ENCODE data around the gene EDEM3.

Gene EDEM3

DNA sequence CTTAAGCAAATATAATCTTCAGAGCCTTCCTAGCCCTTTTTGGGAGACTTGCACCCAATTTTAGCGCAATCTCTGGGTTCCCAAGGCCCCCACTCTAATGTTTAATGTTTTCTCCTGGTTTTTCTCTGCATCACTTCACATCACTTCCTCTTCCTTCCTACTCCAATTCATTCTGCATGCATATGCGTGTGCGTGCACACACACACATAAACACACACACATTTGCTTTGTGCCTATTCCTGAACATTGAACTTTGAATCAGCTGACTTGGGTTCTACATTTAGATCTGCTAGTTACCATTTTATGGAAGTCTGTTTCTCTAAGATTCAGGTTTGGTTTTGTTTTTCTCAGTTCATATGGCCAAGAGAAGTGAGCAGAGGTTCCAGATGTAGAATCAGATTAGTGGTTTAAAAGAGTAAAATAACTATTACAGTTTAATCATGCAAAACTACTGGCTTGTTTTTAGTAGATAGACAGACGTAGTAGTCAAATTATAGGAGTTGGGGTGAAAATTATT, 7.4 kb upstream of the EDEM3 start:
- peaks cover 0 to 12% (median 4%) of the 10 kb centered on the region in 10 experiments; a peak in 5 of 20 replicates for H3K4me1 ChIP-seq
- TF ChIP-seq Cebpa-rat (IDR thresholded peaks at IDR 0.05), result no peak

DNA sequence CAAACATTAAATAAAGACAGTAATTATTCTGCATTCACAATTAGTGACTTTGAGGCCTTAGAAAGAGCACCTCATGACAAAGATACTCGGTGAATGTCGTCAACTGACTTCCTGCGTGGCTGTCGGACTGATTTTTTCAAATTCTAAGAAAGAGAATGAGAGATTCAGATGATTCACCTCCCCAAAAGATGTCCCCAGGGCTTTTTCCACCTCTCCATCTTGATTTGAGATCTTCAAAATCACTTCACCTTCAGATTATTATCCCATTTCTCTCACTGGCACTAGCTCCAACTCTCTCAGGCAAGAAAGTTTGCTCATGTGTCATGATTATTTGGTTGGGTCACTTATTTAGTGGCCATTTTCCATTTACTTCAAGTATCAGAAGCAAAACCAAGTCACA, 5.0 kb upstream of the EDEM3 start:
- Histone ChIP-seq H3K27ac (no peak overlapping the region), H3K9ac (no peak overlapping the region), H3K4me2 (no peak overlapping the region), H3K36me3 (no peaks in the 10 kb centered on the region), H3K4me1 (peaks cover 0 to 19% (median 10%) of the 10 kb centered on the region in 10 experiments; a peak in 15 of 20 replicates), H3K27me3 (no peaks in the 10 kb centered on the region), H3K9me3 (replicated peaks in 1 of 11) (peaks cover 0 to 9% (median 0%) of the 10 kb centered on the region in 11 experiments; a peak in 7 of 22 replicates), H4K20me1 (no peaks in the 10 kb centered on the region), H3K4me3 (no peak overlapping the region)
- no peak for TF ChIP-seq Cebpa-rat (IDR thresholded peaks at IDR 0.05)

More for the DNA sequence above, 7.4 kb upstream of the EDEM3 start:
- Histone ChIP-seq H3K4me2 (peak overlapping the region in 6 of 11 experiments; percentile 4 to 72 (median 35); a peak in 6 of 22 replicates), H3K9ac (no peak overlapping the region), H3K27me3 (no peaks in the 10 kb centered on the region), H3K9me3 (replicated peaks in 1 of 11) (peaks cover 0 to 9% (median 0%) of the 10 kb centered on the region in 11 experiments; a peak in 7 of 22 replicates), H3K36me3 (no peaks in the 10 kb centered on the region), H3K4me3 (no peak overlapping the region), H4K20me1 (no peaks in the 10 kb centered on the region), H3K27ac (no peak overlapping the region)

DNA sequence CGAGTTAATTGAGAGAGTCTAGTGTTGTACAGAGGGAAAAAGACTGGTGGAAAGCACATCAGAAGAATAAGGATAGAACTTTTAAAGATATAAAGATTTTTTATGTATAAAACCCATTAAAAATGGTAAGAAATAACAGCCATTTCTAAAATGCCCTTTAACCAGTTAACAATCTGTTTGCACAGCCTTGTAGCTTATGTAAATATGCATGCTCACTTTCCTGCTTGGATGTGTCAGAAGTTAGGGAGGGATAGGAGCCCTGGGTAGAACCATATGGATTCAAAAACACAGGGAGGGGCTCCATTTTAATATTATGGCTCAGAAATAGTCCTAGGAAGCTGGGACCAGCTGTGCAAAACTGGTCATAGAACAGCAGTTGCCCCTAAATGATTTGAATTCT, 4.5 kb upstream of the EDEM3 start:
- no peak overlapping the region for H3K27ac ChIP-seq
- H3K9ac ChIP-seq, result no peak overlapping the region
- no peak overlapping the region for H3K4me3 ChIP-seq
- peaks cover 0 to 19% (median 10%) of the 10 kb centered on the region in 10 experiments; a peak in 15 of 20 replicates for H3K4me1 ChIP-seq
- no peak overlapping the region for H3K4me2 ChIP-seq
- TF ChIP-seq Cebpa-rat (IDR thresholded peaks at IDR 0.05), result no peak
- H3K9me3 ChIP-seq (replicated peaks in 1 of 11), result peaks cover 0 to 9% (median 0%) of the 10 kb centered on the region in 11 experiments; a peak in 7 of 22 replicates
- no peaks in the 10 kb centered on the region for H3K27me3 ChIP-seq
- H4K20me1 ChIP-seq, result no peaks in the 10 kb centered on the region; a peak in 1 of 22 replicates
- no peaks in the 10 kb centered on the region for H3K36me3 ChIP-seq

DNA sequence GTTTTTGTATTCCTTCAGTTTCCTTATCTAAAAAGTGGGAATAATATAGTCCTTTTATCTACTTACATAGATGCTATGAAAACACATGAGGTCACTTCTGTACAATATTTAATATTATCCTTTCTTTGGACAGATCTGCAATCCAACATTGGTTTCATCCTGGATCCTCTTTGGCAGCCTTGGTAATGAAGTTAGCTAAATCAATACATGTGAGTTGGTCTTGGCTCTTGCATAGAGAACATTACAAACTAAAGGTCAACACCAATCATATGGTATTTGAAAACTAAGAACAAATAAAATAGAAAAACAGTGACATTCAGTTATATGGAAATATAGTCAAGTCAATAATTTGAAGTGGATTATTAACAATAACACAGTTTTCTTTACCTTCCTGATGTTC, 3.2 kb upstream of the EDEM3 start:
- no peaks in the 10 kb centered on the region for H3K27me3 ChIP-seq
- no peak overlapping the region for H3K9ac ChIP-seq
- H3K4me1 ChIP-seq, result peaks cover 5 to 24% (median 16%) of the 10 kb centered on the region in 10 experiments; a peak in 19 of 20 replicates
- TF ChIP-seq Cebpa-rat (IDR thresholded peaks at IDR 0.05), result no peak
- H3K9me3 ChIP-seq (replicated peaks in 1 of 11), result no peaks in the 10 kb centered on the region
- no peak overlapping the region for H3K27ac ChIP-seq
- H3K4me2 ChIP-seq, result no peak overlapping the region
- no peaks in the 10 kb centered on the region for H3K36me3 ChIP-seq
- no peak overlapping the region for H3K4me3 ChIP-seq
- peaks cover 0 to 2% (median 0%) of the 10 kb centered on the region in 11 experiments; a peak in 2 of 22 replicates for H4K20me1 ChIP-seq

DNA sequence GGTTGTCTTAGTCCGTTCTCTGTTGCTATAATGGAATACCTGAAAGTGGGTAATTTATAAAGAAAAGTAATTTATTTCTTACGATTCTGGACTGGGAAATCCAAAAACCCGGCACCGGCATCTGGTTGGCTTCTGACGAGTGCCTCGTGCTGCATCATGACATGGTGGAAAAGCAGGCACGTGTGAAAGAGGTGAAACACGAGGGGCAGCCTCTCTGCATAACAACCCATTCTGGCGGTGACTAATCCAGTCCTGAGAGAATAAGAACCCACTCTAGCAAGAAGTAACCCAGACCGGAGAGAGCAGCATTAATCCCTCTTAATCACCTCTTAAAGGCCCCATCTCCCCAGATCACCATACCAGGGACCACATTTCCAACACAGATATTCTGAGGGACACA, 2.7 kb upstream of the EDEM3 start:
- H4K20me1 ChIP-seq, result peaks cover 0 to 3% (median 0%) of the 10 kb centered on the region in 11 experiments; a peak in 2 of 22 replicates
- H3K27ac ChIP-seq, result no peak overlapping the region
- TF ChIP-seq Cebpa-rat (IDR thresholded peaks at IDR 0.05), result no peak

DNA sequence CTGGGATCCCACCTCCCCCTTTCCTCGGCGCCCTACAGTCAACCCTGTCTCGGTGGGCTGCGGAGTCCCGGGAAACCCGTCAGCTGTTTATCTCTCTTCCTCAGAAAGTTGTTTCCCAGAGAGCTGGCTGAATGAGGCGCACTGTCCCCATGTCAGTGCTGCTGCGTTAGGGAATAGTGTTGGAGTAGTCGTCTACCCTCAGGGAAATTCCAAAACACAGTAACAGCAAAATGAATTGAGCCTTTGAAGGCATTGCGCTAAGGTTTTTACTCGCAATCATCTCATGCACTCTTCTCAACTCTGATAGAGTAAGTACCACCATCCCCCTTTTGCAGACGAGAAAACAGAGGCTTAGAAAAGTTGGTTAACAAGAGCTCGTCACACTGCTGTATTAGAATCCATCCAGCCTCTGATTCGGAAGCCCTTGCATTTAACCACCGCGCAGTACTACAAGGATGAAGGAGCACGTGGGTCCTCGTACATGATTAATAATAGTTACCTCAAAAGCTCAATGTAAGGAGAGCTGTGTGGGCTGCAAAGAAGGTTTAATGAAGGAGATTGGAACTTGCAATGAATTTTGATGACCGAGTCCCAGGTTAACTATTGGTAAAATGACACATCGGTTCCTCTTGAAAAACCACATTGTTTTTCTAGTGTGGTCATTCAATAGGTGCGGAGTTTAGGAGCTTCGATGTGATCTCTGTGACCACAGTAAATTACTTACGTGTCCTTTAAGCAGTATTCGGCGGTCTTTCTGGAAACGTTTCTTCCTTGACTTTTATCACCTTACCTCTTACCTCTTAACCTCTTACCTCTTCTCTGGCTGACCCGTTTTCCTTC, 788 bp upstream of the EDEM3 start:
- peaks cover 0 to 4% (median 0%) of the 10 kb centered on the region in 11 experiments; a peak in 3 of 22 replicates for H3K36me3 ChIP-seq
- H3K4me3 ChIP-seq, result peak overlapping the region; percentile 75 to 99 (median 96)
- peak overlapping the region; percentile 74 to 99 (median 96) for H3K9ac ChIP-seq
- peaks cover 0 to 4% (median 0%) of the 10 kb centered on the region in 11 experiments; a peak in 5 of 22 replicates for H4K20me1 ChIP-seq
- peak overlapping the region; percentile 67 to 90 (median 80) for H3K4me2 ChIP-seq
- H3K27me3 ChIP-seq, result no peaks in the 10 kb centered on the region
- peaks cover 13 to 32% (median 24%) of the 10 kb centered on the region in 10 experiments for H3K4me1 ChIP-seq
- H3K27ac ChIP-seq, result peak overlapping the region in 10 of 11 experiments; percentile 49 to 98 (median 96); a peak in 20 of 22 replicates
- no peak for TF ChIP-seq Cebpa-rat (IDR thresholded peaks at IDR 0.05)
- H3K9me3 ChIP-seq (replicated peaks in 1 of 11), result no peaks in the 10 kb centered on the region

More for the DNA sequence above, 2.7 kb upstream of the EDEM3 start:
- Histone ChIP-seq H3K4me3 (no peak overlapping the region), H3K4me2 (no peak overlapping the region), H3K27me3 (no peaks in the 10 kb centered on the region), H3K4me1 (peaks cover 10 to 26% (median 21%) of the 10 kb centered on the region in 10 experiments), H3K9me3 (replicated peaks in 1 of 11) (no peaks in the 10 kb centered on the region), H3K36me3 (no peaks in the 10 kb centered on the region), H3K9ac (no peak overlapping the region)

DNA sequence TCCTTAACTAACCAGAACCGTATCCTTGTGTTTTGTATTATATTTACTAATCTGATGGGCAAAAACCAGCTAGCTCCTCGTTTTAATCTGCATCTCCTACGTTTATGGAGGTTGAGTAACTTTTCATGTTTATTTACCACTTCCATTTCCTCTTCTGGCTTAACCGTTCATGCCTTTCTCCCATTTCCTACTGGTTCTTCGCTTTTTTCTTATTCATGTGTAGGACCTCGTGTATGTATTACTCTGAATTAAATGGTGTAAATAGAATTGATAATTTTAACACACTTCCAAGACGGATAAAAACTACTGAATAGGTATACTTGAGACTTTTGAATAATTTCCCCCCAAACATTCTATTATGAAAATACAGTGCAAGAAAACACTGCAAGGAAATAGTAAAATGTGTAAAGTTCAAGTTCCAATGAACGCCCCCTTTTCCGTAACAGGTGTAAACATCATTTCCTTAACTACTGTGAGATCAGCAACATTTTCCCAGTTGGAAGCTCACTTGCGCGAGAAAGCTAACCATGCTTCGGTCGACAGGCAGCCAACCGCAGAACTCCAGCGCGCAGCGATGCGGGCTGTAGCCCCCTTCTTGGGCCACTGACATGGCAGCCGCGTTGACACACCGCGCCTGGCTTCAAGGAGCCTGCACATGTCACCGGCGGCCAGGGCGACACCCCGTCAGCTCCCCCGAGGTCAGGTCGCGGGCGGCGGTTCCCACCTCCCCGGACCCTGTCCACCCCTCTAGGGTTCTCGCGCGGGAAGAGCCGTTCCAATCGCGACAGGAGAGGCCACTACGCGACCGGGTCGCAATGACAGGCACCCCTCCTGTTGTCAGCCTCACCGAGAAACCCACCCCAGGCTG, 816 bp downstream of the EDEM3 start:
- peak overlapping the region; percentile 52 to 89 (median 79) for H3K4me2 ChIP-seq
- H3K9ac ChIP-seq, result peak overlapping the region; percentile 89 to 99 (median 96)
- H3K27ac ChIP-seq, result peak overlapping the region; percentile 83 to 98 (median 95)
- peaks cover 0 to 12% (median 0%) of the 10 kb centered on the region in 11 experiments; a peak in 7 of 22 replicates for H4K20me1 ChIP-seq
- H3K4me3 ChIP-seq, result peak overlapping the region; percentile 75 to 99 (median 96)
- H3K27me3 ChIP-seq, result no peaks in the 10 kb centered on the region
- peaks cover 13 to 48% (median 24%) of the 10 kb centered on the region in 10 experiments for H3K4me1 ChIP-seq
- H3K36me3 ChIP-seq, result peaks cover 0 to 5% (median 0%) of the 10 kb centered on the region in 11 experiments; a peak in 5 of 22 replicates
- no peak for TF ChIP-seq Cebpa-rat (IDR thresholded peaks at IDR 0.05)
- no peaks in the 10 kb centered on the region for H3K9me3 ChIP-seq (replicated peaks in 1 of 11)

DNA sequence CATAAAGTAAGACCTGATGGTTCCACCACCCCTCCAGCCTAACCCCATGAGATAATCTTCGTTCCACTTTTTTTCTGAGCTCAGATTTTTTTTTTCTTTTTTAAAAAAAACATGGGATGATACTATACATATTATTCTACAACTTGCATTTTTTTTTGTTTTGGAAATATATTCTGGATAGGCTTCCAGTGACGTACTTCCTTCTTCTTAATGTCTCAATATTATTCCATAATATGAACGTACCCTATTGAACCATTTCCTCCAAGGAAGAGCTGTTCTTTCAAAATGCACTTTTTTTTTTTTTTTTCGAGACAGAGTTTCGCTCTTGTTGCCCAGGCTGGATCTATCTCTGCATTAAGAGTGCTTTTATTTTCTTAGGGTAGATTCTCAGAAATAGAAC, 1.5 kb downstream of the EDEM3 start:
- no peak for TF ChIP-seq Cebpa-rat (IDR thresholded peaks at IDR 0.05)
- H3K4me3 ChIP-seq, result peak overlapping the region; percentile 75 to 99 (median 96)

More for the DNA sequence above, 1.5 kb downstream of the EDEM3 start:
- peaks cover 13 to 55% (median 24%) of the 10 kb centered on the region in 10 experiments for H3K4me1 ChIP-seq
- H3K36me3 ChIP-seq, result peaks cover 0 to 11% (median 2%) of the 10 kb centered on the region in 11 experiments; a peak in 9 of 22 replicates
- peaks cover 0 to 14% (median 0%) of the 10 kb centered on the region in 11 experiments; a peak in 7 of 22 replicates for H4K20me1 ChIP-seq
- no peaks in the 10 kb centered on the region for H3K9me3 ChIP-seq (replicated peaks in 1 of 11)
- H3K9ac ChIP-seq, result peak overlapping the region; percentile 89 to 99 (median 96)
- H3K27me3 ChIP-seq, result no peaks in the 10 kb centered on the region
- peak overlapping the region; percentile 52 to 89 (median 79) for H3K4me2 ChIP-seq
- H3K27ac ChIP-seq, result peak overlapping the region; percentile 83 to 98 (median 95); a peak in 21 of 22 replicates

Data from BLaER1 treated with 17β-estradiol and CSF1 and Interleukin-3, amounts not matched to agents 10 nM and 100 nM (cell line).